Measurements from ENCODE around the gene ERICH4.
"Not testable (repeated sequence)": the region's sequence is repeated elsewhere in the genome, so short reads cannot be mapped to it uniquely, and the experiment has no call there.

Gene ERICH4

GRCh38 chr19:41480336-41480735 lies 37.4 kb downstream of the ERICH4 start:
- no peak for DNase-seq

DNA sequence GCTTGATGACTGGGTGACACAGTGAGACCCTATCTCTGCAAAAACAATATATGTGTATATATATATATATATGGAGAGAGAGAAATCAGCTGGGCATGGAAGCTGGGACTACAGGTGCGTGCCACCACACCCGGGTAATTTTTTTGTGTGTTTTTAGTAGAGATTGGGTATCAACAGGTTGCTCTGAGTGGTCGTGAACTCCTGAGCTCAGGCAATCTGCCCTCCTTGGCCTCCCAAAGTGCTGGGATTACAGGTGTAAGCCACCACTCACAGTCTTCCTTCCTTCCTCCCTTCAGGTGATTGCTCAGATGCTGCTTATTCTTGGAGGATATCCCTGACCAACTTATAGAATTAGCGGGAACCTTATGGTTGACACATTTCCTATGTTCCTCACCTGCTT lies 41.9 kb downstream of the ERICH4 start:
- no peak for DNase-seq

DNA sequence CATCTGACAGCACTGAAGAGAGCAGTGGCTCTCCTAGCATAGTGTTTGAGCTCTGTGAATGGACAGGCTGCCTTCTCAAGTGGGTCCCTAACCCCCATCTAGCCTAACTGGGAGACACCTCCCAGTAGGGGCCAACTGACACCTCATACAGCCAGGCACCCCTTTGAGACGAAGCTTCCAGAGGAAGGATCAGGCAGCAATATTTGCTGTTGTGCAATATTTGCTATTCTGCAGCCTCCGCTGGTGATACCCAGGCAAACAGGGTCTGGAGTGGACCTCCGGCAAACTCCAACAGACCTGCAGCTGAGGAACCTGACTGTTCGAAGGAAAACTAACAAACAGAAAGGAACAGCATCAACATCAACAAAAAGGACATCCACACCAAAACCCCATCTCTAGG lies 44.0 kb downstream of the ERICH4 start:
- DNase-seq = not testable (repeated sequence)

DNA sequence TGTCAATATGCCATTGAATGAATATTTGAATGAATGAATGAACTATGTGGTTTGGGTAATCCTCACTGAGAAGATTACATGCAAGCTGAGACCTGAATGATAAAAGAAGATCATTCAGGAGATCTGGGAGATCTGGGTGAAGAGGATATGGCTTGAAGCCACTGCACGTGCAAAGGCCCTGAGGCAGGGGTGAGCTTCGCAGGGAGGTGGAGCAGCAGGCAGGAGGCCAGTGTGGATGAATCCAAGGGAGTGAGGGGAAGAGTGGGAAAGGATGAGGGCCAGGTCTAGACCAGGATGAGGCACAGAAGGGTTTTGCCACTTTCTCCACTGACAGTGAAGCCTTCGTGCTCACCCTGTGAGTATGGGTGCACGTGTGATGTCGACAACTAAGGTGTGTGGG lies 49.9 kb downstream of the ERICH4 start:
- DNase-seq = no peak

Measured in SHP77 treated with DMSO at 0.1 percent for 48 hours (cell line).